ENCODE measurements around the gene MAGOH. TPM values are rescaled to one million over a fixed set of nuclear protein-coding genes. Genes with fewer than 3 reads are reported as not detected.
"Not testable (repeated sequence)": the region's sequence is repeated elsewhere in the genome, so short reads cannot be mapped to it uniquely, and the experiment has no call there.

MAGOH gene
- total RNA-seq, 1 donor from 2014 or later = 40.6 TPM

GRCh38 chr1:53187401-53187800 lies 50.9 kb downstream of the MAGOH start:
- no peak for DNase-seq (ENCODE audit: low read depth)

GRCh38 chr1:53186533-53186932 lies 51.8 kb downstream of the MAGOH start:
- DNase-seq (ENCODE audit: low read depth) = no peak

GRCh38 chr1:53185955-53186297 lies 52.4 kb downstream of the MAGOH start:
- not testable (repeated sequence) for DNase-seq (ENCODE audit: low read depth)

- no peak for DNase-seq (ENCODE audit: low read depth)
These were observed 55.0 kb downstream of the MAGOH start for GRCh38 chr1:53183095-53183990.

GRCh38 chr1:53182716-53183094 lies 55.6 kb downstream of the MAGOH start:
- no peak for DNase-seq (ENCODE audit: low read depth)

- peak; percentile 74 for DNase-seq (ENCODE audit: low read depth)
These were observed 56.2 kb downstream of the MAGOH start for GRCh38 chr1:53182111-53182593.

- DNase-seq (ENCODE audit: low read depth) = no peak
These were observed 57.4 kb downstream of the MAGOH start for GRCh38 chr1:53180951-53181350.

GRCh38 chr1:53180226-53180625 lies 58.1 kb downstream of the MAGOH start:
- no peak for DNase-seq (ENCODE audit: low read depth)

Other genes with a start within 250 kb of the MAGOH start
- 0.40 TPM in 1 of 2 replicates, not detected in the other for gene PODN, start 176.3 kb downstream of the MAGOH start, total RNA-seq
- not detected in 2 replicates for gene SLC1A7, start 95.9 kb downstream of the MAGOH start, total RNA-seq
- gene CPT2, start 41.7 kb downstream of the MAGOH start, total RNA-seq = 14.1 and 23.3 TPM in 2 replicates
- 33.2 and 34.7 TPM in 2 replicates for gene CZIB, start 17.9 kb downstream of the MAGOH start, total RNA-seq
- gene LRP8, start 89.6 kb upstream of the MAGOH start, total RNA-seq = 2.9 and 18.9 TPM in 2 replicates
- not detected in 2 replicates for gene DMRTB1, start 220.9 kb upstream of the MAGOH start, total RNA-seq